GM04504 (cell line): ENCODE measurements around the gene ZBTB16.

ENCODE experiments used
- DNase-seq: peaks from one replicate; pipeline ENCODE4 v3.0.0-alpha.2; 2012; ENCODE audit warnings: low read depth

The ZBTB16 gene

DNA sequence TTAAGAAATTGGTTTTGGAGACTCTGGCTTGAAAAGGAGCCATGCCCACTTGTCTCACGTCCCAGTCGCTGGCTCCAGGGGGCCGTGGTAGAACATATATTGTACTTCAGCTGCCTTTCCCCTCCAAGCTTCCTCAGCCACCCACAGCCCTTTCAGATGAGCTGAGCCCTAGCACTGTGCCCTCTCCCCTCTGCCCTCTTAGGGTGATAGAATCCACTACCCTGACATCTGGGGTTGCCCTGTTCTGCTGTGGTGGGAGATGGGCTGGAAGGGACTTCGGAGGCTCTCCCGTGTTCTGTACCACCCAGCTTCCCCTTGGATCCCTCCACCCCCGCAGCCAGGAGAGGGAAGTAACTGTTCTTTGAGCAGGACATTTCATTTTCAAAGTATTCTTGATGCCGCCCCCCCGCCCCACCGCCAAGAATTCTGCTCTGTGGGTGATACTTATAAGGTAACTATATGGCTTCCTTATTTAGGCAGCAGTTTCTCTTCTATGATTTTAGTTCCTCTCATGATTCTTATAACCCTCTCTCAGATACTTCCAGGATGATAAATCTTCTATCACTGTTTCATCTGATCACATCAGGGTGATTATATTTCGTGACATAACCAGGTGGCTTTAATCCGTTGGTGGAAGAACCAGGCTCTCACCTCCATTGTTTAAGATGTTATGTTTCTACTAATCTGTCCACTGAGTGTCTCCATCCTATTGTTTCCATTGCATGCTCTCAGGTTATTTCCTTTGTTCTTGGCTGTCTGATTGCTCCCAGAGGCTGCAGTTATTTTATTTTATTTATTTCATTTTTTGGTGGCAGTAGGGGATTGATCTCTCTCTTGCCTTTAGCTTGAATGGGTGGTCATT is 24.1 kb downstream of the ZBTB16 start:
- DNase-seq, result no peak

DNA sequence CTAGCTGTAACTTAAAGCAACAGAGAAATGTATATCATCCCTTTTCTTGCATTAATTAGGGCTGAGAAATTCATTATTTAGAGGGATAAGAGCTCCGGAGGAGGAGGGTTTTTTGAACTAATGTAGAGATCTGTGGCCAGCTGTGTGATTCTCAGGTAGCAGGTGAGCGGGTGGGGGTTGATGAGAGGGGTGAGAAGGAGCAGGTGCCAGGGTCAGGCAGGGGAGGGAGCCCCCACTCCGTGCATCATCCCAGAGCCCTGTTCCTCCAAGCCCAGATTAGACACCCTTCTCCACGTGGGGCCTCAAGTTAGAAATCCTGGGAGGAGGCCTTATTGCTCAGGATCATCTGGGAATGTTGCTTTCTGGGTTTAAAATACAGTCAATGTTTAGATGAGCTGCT is 24.9 kb downstream of the ZBTB16 start:
- no peak for DNase-seq

GRCh38 chr11:114085965-114086793 is 26.7 kb downstream of the ZBTB16 start:
- DNase-seq, result no peak

DNA sequence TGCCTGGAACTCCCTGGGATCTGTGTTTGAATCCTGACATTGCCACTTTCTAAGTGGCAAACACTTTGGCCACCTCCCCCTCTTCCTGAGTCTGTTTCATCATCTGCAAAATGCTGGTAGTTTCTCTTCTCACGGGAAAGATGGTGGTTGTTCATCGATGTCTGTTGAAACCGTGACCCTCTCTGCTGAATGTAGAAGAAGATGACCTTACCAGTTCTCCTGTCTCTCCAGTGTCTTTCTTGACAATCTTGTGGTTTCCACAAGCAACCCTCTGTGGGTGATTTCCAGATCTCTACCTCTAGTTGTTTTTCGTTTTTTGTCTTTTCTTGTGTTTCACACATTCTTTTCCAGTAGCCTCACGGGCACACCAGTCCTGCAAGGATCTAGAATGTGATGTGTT is 27.5 kb downstream of the ZBTB16 start:
- no peak for DNase-seq

DNA sequence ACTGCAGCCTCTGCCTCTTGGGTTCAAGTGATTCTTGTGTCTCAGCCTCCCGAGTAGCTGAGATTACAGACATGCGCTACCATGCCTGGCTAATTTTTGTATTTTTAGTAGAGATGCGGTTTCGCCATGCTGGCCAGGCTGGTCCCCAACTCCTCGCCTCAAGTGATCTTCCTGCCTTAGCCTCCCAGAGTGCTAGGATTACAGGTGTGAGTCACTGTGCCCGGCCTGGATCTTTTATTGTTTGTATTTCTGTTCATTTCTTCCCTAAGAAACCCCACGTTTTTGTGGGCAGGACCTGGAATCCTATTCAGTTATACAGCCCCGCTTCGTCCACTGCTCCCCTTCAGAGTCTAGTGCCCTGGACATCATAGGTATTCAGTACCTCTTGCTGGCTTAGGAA is 28.7 kb downstream of the ZBTB16 start:
- no peak for DNase-seq

DNA sequence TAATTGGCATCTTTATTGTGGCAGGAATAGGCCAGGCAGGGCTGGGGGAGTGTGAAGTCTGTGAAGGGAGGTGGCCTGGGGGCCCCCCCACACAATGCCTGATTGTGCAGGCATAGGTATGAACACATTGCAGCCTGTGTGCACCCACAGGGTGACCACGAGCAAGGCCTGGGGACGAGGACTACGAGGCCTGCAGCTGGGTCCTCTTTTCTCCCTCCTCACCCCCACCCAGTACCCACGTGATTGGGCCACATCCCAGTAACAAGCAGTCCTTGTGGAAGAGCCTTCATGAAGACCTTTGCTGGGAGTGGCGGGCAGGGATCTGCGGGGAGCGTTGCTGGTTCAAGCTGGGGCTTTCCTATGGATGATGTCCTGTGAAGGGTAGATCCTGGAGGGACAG is 29.3 kb downstream of the ZBTB16 start:
- no peak for DNase-seq

DNA sequence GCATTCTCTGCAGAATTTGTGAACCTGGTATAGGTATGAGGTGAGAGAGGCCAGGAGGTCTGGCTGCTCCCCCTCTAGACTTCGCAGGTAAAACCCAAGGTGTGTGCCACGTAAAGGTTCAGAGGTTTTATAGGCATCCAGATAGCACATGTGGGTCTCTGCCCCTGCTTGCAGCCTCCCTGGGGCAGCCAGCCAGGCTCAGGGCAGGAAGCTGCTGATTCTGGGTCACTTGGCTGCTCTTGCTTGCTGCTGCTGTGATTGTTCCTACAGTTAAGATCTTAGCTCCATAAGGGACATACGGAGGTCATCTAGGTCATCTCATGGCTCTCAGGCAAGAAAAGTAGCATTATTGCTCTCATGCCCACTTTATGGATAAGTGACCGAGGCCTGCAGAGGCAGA is 30.2 kb downstream of the ZBTB16 start:
- no peak for DNase-seq

- no peak for DNase-seq
Measured at GRCh38 chr11:114090225-114090910, 30.9 kb downstream of the ZBTB16 start.

DNA sequence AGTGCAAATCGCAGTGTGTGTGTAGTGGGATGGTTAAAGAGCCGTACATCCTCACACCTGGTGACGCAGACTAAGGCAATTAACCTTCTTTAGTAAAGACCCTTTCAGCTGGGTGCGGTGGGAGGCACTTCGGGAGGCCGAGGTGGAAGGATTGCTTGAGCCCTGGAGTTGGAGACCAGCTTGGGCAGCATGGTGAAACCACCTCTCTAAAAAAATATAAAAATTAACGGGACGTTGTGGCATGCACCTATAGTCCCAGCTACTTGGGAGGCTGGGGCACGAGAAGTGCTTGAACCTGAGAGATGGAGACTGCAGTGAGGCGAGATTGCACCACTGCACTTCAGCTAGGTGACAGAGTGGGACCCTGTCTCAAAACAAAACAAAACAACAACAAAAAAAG is 31.5 kb downstream of the ZBTB16 start:
- DNase-seq, result no peak

DNA sequence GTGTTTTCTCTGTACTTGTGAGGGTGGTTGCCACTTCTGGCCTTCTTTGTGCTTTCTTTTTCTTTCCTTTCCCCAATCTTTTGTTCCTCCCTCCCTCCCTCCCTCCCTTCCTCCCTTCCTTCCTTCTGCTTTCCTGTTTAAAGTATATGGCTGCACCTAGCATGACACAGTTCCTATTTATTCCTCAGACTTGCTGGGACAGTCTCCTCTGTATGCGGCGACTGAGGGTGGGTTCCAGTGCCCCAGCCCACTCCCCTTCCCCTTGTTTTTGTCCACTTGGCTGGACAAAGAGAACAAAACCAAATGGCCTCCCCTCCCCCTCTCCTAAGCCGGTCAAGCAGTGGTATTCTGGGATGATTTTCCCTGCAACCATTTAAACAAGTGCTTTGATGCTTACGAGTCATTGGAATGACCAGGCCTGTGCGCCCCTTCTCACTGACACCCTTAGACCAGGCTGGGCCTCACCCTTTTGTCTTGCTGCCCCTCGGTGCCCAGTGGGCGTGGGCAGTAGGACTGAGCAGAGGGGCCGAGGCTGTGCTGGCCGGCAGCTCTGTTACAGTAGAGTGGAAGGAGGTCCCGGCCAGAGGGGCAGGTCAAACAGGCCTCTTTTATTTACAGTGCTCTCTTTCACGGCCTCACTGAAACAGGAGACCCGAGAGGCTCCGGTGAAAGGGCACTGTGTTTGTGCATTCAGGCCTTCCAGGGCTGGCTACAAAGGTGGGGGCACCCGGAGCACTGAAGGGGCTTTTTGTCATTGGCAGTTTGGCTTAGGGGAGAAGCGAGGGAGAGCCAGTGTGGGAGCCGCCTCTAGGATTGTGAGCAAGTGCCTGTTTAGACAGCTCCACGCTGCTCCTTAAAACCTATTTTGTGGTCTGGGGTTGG is 32.2 kb downstream of the ZBTB16 start:
- DNase-seq, result no peak

DNA sequence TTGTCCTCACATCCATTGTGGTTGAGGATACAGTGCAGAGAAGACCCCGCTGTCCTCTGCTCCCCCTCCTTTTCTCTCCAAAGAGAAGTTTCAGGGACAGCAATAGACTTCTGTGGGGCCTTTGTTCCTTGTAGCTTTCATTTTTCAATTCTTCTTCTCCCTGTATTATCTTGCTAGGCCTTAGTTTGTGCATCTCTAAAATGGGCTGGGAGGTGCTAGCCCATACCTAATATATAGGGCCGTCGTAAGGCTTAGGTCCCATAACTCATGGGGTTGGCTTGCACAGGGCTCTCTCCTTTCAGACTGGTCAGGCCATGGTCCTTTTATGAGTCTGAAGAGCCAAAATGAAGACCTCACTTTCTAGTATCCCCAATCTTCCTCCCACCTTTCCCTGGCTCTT is 33.0 kb downstream of the ZBTB16 start:
- DNase-seq, result no peak

- no peak for DNase-seq
Measured at GRCh38 chr11:114092953-114093352, 33.4 kb downstream of the ZBTB16 start.

GRCh38 chr11:114094516-114094915 is 35.0 kb downstream of the ZBTB16 start:
- no peak for DNase-seq

DNA sequence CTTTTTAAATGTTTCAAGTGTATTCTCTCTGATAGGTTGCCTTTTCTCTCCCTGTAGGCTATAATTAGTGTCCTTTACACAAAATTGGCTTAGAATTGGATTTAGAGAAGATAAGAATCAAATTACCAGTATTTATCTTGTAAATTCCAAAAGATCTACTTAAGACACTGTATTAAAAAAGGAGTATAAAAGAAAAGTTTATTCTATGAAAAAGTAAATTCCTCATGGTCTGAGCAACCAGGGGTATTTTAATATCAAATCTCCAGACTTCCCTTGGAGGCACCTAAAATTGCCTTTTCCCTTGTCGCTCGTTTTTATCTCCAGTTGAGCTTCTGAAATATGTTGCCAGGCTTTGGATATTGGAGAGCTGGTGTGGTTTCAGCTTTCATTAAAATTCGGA is 36.4 kb downstream of the ZBTB16 start:
- DNase-seq, result no peak

DNA sequence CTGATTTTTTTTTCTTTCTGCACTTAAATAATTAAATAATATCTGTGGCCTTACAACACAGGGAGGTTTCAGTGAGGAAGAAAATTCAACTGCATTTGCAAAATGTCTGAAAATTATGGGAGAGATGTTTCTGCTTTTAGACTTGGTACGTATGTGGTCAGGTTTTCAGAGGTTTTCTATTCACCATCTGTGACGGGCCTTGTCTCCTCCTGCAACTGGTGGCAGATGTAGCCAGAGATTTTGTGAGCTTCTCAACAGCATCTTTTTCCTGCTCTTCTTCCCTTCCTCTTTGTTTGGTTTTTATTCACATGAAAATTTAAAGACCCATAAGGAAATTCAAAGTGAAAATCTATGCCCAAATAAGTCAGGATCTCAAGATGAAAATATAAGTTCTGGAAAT is 38.3 kb downstream of the ZBTB16 start:
- no peak for DNase-seq

DNA sequence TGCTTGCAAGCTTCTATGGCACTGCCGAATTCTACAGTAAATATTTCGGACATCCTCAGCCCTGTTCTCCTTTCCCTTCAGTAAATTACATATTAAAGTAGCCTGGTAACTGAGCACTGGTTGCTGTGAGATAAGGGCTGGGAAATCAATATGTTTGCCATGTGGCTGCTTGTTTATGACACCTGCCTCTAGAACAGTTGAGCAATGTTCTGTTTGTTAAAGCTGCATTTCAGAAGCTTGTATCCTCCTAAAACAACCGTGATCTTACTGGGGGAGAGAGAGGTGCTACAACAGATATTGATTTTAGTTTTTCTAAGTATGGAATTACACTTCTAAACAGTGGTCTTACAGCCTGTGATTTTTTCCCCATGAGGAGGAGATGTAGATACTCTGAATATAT is 39.4 kb downstream of the ZBTB16 start:
- DNase-seq, result no peak

DNA sequence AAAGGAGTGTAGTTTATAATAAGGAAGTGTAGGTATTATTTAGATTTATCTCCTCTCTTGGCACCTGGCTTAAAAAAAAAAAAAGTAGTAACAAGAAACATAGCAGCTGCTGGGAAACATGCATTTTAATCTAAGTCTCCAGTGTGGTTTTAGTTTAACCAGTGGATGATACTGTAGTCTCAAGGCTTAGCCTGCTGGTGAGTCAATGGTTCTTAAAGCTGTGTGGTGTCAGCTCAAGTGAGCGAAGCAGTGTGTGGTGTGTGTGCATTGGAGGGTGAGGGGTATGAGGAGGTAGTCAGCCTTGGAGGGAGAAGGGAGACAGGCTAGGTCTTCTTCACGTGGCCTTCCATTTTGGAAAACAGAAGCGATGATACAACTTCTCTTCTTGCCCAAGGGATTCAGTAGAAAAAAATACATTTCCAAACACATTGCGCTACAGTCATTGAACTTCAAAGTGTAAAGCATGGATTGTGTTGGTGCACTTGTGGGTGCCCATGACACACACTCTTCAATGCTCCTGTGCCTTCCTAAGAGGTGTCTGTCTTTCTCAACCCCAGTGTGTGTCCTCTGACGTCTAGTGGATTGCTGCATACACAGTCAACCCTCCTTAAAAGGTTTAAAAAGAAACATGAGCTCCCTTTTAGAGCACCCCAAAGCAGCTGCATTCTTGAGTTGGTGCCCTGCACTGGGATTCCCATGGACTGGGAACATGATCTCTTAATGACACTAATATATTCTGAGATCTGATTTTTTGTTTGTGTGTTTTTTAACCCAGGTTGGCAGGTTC is 40.1 kb downstream of the ZBTB16 start:
- DNase-seq, result no peak

DNA sequence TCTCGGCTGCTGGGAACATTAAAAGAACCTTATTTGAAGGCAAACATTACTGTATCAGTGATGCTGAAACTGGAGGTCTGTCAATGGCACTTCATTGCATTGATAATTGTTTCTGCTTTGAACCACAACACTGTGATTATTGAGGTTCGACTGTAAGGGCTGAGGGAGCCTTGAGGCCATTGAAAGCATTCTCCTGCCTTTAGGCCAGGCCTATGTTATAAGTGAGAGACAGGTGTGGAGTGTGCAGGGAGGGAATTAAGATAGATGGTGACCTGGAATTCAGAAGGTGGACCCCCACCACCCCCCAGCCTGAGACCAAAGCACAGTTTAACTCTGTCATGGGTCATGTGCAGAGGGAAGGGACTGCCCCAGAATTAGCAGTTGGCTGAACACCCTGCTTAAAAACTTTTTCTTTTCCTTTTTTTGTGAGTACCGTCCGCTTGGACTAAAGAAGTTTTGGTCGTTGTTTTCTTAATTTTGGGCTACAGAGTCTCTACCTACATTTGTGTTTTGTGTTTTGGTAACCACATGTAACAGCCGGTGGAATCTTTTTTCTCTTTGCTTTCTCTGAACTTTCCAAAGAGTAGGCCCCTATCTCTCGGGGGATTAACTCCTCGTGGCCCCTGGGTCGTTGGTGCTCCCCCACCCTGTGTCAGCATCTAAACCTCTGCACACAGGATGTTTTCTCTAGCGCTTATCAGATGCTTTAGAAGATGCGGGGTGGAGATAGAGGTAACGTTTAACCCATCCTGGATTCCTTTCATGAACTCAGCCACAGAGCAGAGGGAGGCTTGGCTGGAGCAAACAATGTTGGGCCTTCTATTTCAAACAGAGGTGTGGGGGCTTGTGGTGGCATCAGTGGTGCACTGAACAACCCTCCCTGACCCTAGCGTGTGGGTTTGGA is 43.7 kb downstream of the ZBTB16 start:
- DNase-seq, result no peak

GRCh38 chr11:114105611-114106010 is 46.1 kb downstream of the ZBTB16 start:
- no peak for DNase-seq

GRCh38 chr11:114106047-114106446 is 46.5 kb downstream of the ZBTB16 start:
- DNase-seq, result no peak
